ENCODE measurements around the gene EPHB3.
"Not testable (repeated sequence)": the region's sequence is repeated elsewhere in the genome, so short reads cannot be mapped to it uniquely, and the experiment has no call there.

Gene EPHB3

DNA sequence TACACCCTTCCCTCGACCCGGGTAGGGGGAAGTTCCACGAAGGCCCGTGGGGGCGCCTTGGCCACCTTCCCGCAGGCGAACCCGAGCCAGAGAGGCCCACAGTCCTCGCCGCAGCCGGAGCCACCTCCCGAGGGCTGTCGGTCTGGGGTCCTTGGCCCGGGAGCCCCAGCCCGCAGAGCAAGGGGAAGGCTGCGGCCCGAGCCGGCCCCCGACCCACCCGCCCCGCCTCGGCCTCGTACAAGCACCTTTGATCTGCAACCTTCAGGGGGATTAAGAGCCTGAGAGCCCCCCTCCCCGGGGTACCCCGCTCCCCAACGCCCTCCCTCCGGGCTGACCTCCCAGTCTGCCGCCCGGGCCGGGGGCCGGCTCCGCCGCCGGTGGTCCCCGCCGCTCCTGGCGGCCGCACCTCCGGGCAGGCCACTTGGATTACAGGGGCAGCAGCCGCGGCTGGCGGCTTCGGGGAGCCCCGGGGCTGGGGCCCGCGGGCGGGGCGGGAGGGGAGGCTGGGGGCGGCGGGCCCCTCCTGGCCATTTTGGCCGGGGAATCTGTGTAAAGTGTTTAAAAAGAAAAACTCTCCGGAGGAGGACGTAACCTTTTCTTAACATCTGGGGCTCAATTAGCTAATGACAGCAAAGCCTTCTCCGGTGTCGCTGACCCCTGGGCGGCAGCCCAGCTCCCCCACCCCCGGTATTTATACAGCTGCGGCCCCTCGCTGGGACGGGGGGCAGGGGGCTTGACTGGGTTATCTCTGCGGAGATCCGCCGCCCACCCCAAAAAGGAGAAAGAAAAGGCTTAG lies 40.2 kb downstream of the EPHB3 start:
- no peak for DNase-seq

DNA sequence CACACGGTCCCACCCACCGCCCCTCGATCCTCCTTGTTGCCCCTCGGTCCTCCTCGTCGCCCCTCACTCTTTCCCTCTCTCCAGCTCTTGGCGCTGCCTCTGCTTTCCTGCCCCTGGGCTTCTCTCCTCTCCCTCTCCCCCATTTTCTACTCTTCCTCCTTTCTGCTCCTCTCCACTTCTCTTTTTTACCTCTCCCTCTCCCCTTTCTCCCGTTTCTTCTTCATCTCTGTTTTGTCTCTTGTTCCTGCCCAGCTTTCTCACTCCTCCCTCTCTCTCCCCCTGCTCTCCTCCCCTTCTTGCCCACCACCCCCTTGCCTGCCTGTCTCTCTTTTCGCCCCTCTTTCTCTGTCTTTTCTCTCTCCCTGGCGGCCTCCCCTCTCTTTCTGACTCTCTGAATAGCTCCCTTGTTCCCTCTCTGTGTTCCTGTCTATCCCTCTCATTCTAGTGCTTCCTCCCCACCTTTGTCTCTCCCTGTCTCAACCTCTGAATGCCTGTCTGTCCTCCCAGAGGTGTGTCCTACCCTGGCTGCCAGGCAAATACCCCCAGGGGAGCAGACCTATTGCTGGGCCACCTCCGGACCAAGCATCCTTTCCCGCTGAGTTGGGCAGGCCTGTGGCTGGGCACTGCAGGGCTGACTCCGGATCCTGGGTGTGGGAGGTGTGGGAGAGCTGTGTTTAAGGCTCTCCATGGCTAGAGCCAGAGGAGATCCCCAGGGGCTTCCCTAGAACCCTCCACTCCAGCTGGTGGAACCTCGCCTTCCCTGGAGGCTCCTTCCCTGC lies 41.0 kb downstream of the EPHB3 start:
- DNase-seq = no peak

- no peak for DNase-seq
Measured at GRCh38 chr3:184603151-184604030, 41.8 kb downstream of the EPHB3 start.

- no peak for DNase-seq
Measured at GRCh38 chr3:184604039-184604601, 42.5 kb downstream of the EPHB3 start.

- DNase-seq = peak; percentile 50
Measured at GRCh38 chr3:184604615-184605290, 43.2 kb downstream of the EPHB3 start.

DNA sequence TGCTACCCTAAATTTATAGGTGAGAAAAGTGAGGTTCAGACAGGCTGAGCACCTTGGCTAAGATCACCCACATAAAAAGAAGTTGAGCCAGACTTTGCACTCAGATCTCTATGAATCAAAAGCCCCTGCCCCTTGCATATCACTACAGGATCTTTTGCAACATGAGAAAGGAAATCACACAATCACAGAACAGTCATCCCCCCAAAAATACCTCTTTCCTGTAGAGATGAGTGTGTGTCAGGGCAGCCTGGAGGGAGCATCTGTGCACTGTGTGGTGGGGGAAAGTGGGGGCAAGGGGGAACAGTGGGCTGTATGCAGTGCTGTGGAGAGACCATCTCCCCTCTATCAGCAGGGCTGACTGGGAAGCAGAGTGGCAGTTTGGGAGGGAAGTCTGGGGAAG lies 46.6 kb downstream of the EPHB3 start:
- no peak for DNase-seq

DNA sequence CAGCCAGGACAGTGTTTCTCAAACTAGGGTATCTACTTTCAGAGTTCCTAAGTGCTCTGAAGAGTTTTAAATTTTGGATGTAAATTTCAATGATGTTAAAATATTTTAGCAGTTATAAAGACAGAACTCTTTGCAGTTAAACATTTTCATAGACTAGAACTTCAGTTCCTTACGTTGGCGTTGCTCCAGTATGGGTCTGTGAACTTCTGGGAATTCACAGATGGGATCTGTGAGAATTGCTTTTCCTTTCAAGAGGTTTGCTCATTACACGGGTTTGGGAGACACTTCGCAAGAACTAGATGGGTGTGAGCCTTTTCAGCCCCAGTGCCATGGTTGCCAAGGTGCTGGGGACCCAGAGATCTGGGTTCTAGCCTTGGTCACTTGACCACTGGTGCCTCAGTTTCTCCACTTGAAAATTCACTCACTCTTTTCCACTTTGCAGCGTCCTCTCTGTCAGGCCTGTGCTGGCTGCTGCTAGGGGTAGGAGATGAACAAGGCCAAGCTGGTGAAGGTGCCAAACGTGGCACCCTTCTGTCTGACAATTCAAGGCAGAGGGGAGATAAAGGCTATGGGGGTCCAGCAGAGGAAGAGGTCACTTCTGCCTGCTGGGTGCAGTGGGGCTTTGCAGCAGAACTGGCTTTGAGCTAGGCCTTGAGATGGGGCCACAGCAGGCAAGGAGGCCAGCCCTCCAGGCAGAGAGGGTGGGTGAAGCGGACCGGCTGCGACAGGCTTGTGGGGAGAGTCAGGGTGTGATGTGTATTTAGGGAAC lies 48.1 kb downstream of the EPHB3 start:
- DNase-seq = no peak

GRCh38 chr3:184610245-184610871 lies 48.8 kb downstream of the EPHB3 start:
- no peak for DNase-seq

DNA sequence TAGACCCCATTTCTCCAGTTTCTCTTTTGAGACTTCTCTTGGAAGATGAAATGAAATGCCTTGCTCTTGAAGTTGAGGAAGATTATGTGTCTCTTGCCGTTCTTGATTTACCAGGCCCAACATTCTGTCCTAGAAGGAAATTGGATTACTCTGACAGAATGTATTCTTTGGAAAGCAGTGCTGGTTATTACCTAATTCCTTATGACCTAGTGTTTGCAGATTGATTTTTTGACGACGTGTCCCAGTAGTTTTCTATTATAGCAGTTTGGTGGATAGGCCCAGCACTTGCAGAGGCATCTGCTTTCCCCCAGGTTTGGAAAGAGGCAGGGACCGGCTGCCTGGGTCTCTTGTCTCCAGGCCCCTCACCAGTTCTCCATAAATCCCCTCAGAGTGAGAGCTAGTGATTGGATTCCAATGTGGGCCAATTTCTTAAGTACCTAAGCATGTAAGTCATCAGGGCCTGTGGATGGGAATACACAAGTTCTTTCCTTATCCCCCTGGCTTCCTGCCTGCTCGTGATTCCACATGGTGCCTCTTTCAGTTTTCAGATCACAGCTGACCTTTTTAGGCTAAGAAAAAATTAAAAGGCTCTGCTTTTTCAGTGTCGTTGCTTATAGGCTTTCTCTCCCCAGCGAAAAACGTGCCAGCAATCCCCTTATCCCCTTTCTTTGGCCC lies 50.2 kb downstream of the EPHB3 start:
- DNase-seq = no peak

DNA sequence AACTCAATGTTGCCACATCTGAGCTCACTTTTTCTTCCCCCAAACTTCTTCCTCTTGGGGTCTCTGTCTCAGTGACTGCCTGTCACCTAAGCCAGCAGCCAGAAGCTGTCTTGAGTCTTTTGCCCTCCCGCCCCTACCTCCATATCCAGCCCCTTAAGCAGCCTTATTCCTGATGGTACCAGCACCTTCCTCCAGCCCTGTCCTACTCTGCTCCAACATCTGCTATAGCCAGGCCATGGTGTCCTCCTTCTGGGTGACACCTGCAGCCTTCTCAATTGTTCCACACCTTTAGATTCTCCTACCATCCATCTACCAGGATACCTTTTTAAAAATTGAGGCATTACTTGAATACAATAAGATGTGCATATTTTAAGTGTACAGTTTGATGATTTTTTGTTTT lies 53.8 kb downstream of the EPHB3 start:
- DNase-seq = no peak

DNA sequence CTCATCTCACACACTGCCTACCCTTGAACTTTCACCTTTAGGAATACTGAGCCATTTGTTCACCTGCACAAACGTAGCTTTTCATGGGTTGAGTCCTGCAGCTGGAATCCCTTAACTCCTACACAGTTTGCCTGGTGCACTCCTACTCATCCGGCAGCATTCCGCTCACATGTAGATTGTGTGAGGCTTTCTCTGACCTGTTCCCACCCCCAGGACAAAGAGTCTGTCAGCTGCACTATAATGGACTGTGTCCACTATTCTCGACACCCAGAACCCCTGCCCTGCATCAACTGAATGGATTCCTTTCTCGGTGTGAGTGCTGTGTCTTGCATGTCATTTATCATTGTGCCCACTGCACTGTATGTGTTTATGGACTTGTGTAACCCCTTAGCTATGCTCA lies 54.9 kb downstream of the EPHB3 start:
- DNase-seq = no peak

DNA sequence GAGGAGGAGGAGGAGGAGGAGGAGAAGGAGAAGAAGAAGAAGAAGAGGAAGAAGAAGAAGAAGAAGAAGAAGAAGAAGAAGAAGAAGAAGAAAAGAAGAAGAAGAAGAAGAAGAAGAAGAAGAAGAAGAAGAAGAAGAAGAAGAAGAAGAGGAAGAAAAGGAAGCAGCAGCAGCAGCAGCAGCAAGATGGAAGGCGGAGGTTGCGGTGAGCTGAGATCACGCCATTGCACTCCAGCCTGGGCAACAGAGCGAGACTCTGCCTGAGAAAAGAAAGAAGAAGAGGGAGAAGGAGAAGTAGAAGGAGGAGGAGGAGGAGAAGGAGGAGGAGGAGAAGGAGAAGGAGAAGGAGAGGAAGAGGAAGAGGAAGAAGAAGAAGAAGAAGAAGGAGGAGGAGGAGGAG lies 55.7 kb downstream of the EPHB3 start:
- not testable (repeated sequence) for DNase-seq

DNA sequence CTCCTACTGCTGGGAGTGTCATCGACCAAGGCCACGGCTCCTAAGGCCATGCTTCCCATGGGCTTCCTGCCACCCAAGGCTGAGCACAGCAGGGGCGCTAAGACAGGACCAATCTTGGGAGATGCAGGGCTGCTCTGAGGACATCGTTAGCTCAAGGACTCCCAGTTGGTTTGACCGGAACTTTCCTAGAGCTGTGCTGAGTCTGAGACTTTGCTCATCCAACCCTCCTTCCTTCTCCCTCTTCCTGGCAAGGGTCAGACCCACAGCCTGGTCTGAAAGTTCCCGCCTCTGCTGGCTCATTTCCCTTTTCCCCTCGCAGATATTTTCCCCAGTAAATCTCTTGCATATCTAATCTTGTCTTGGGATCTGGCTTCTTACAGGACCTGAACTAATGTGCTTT lies 57.2 kb downstream of the EPHB3 start:
- no peak for DNase-seq

DNA sequence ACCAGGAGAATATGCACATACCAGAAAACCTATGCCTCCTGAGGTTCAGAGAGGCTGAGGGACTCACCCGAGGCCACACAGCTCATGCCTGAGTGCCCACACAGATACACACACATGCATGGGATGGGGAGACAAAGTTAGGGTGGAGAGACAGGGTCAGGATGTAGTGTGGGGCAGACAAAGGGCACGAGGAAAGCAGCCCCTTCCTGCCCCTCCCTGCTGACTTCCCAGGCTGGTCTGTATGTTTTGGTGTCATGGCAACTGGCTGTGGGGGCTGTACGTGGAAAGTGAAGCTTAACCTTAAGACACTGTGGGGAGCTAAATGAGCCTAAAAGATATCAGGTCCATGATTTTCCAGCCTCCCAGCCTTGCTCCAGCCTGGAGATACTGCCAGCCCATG lies 57.8 kb downstream of the EPHB3 start:
- DNase-seq = no peak

DNA sequence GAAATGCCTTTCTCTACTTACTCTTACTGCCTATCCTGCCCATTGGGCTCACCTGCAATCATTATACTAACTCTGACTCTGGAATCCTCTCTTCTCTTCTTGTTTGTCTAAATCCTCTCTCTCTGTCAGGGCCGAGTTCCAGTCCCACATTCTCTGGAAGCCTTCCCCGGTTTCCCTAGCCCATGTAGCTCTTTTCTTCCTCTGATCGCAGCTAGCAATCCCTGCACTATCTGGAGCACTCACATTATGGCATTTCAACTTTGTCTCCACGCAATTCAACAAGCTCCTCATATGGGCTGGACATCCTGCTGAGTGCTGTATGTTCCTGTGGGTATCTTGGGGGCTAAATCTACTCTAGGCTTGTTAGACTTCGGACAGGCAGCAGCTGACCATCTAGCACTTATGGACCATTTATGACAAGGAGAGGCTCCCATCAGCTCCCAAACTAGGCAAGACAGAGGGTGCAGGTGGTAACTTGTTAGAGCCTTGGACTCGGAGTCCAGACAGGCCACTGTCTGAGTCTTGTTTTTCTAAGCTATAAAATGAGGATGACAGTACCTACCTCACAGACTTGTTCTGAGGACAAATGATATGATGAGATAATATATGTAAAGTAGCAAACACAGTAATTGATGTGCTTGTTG lies 58.3 kb downstream of the EPHB3 start:
- no peak for DNase-seq

- no peak for DNase-seq
Measured at GRCh38 chr3:184620475-184621119, 59.0 kb downstream of the EPHB3 start.

DNA sequence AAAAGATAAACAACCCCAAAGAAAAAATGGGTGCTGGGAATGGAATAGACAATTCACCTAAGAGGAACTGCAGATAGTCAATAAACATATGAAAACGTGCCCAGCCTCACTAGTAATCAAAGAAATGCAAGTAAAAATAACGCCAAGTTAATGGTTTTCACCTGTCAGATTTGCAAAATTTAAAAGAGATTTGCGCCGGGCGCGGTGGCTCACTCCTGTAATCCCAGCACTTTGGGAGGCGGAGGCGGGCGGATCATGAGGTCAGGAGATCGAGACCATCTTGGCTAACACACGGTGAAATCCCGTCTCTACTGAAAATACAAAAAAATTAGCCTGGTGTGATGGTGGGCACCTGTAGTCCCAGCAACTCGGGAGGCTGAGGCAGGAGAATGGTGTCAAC lies 60.6 kb downstream of the EPHB3 start:
- DNase-seq = not testable (repeated sequence)

DNA sequence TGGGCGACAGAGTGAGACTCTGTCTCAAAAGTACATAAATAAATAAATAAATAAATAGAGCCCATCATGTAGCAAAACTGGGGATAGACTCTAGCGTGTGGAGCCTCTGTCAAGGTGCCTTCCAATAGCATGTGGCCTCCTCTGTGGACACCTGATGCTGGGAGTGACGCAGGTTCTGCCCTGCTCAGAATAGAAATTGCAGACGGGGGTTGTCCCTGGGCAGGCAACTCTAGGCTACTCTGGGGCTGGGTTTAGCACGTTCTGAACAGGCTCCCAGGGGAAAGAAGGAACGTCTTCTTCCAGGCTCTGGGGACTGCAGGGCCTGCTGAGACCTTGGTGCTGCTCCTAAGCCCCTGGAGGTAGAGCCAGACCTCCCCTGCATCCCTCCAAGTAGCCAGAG lies 65.3 kb downstream of the EPHB3 start:
- DNase-seq = no peak

DNA sequence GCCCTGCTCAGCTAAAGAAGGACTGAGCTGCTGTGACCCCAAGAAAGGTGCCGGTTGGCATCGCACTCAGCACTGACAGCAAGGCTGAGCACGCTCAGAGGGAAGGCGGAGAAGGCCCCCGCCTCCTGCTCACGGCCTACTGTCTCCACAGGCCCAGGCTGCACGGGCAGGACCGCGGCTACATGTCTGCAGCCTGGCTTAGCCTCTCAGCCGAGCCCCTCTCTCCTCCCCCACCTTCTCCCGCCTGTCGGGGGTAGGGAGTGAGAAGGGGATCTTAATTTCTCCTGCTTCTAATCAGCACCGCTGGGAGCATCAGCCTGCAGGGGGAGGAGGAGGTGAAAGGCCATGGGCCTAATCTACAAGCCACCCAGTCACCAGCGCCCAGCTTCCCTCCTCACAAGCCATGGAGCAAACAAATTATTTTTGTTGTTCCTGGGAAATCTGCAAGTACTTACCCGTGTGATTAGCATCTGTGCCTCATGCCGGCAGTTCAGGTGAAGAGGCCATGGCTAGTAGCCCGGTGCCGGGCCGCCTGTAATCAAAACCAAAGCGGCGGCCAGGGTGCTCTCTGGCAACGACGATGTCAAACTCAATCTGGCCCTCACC lies 68.1 kb downstream of the EPHB3 start:
- no peak for DNase-seq
